Measurements from ENCODE around the gene EIF2B2.

GRCh38 chr14:75009176-75009575 is 6.5 kb downstream of the EIF2B2 start:
- TF ChIP-seq POLR2A (IDR thresholded peaks at IDR 0.05; ENCODE audit: low read depth, low read length) = no peak
- TF ChIP-seq POLR2AphosphoS5 (IDR thresholded peaks at IDR 0.05; ENCODE audit: low read depth, low read length) = no peak

Measured in GM12892 (cell line).